Measurements from ENCODE around the gene VILL.

DNA sequence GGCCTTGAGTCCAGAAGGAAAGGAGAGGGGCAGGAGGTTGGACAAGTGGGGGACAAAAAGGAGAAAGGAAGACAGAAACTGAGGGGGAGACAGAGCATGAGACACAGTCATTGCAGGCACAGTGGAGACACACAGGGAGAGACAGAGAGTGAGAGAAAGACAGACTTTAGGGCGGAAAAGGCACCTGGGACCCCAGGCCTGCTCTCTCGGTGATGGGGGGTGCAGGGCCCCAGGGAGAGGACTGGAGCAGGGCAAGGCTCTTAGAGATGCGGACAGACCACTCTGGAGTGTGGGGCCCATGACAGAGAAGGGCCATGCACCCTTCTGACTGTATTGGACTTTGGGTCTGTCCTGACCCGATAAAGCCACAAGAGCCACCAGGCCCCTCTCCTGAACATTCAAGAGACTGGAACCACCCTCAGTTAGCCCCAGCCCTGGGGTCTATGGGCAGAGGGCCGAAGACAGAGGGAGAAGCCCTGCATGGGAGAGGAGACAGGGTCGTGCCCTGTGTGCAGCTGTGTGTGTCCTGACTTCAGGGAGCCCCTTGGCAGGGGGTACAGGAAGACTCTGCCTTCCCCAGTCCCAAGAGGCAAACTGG is 26.4 kb downstream of the VILL start:
- TF ChIP-seq CTCF (IDR thresholded peaks at IDR 0.05) (no peak), POLR2A (IDR thresholded peaks at IDR 0.05) (no peak)
